GM10248 (cell line): Measurements from ENCODE around the gene CNEP1R1.
A peak's percentile ranks its signal among the peaks of the same experiment; 100 is the strongest.

Source experiments
- CTCF ChIA-PET: fragments of 300-600 bp; sonication (Branson Sonifier 250); formaldehyde crosslinking; extraction: SDS; loops from one replicate; lab custom pipeline; 2021; ENCODE audit warnings: antibody characterized with exemption; lab: Yijun Ruan, JAX
- POLR2A ChIA-PET: fragments of 350-650 bp; sonication (Branson Sonifier 250); formaldehyde crosslinking; extraction: SDS; loops from one replicate; lab custom pipeline; 2020; ENCODE audit warnings: antibody characterized with exemption; lab: Yijun Ruan, JAX
- DNase-seq: peaks from one replicate; pipeline ENCODE4 v3.0.0; 2012; ENCODE audit errors: extremely low spot score
- TF ChIP-seq, protein P1 (sequence below): IDR thresholded peaks from 2 replicates; pipeline ENCODE4 v1.5.1; 2012; ENCODE audit warnings: mild to moderate bottlenecking, low read depth; ENCODE audit errors: extremely low read depth, missing control alignments, control extremely low read depth

CNEP1R1 gene

DNA sequence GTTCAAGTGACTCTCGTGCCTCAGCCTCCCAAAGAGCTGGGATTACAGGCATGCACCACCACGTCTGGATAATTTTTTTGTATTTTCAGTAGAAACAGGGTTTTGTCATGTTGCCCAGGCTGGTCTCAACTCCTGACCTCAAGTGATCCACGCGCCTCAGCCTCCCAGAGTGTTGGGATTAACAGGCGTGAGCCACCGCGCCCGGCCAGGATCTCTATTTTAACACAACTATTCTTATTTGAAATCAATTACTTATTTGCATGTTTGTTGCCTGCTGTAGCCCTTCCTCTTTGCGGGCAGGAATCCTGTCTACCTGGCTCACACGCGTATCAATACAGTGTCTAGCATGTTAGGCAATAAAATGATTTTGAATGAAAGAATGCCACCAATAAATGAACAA is 818 bp upstream of the CNEP1R1 start:
- POLR2A ChIA-PET: no interaction called here
- DNase-seq: no peak
- CTCF ChIA-PET: interaction anchor here (0.8 to 7.6 kb wide), 47 partner anchors 8 to 788 kb away, joined by 3 to 177 read pairs (median 7); partner anchors contain the start of genes BRD7 and HEATR3
- TF ChIP-seq, protein P1, sequence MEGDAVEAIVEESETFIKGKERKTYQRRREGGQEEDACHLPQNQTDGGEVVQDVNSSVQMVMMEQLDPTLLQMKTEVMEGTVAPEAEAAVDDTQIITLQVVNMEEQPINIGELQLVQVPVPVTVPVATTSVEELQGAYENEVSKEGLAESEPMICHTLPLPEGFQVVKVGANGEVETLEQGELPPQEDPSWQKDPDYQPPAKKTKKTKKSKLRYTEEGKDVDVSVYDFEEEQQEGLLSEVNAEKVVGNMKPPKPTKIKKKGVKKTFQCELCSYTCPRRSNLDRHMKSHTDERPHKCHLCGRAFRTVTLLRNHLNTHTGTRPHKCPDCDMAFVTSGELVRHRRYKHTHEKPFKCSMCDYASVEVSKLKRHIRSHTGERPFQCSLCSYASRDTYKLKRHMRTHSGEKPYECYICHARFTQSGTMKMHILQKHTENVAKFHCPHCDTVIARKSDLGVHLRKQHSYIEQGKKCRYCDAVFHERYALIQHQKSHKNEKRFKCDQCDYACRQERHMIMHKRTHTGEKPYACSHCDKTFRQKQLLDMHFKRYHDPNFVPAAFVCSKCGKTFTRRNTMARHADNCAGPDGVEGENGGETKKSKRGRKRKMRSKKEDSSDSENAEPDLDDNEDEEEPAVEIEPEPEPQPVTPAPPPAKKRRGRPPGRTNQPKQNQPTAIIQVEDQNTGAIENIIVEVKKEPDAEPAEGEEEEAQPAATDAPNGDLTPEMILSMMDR: no peak

DNA sequence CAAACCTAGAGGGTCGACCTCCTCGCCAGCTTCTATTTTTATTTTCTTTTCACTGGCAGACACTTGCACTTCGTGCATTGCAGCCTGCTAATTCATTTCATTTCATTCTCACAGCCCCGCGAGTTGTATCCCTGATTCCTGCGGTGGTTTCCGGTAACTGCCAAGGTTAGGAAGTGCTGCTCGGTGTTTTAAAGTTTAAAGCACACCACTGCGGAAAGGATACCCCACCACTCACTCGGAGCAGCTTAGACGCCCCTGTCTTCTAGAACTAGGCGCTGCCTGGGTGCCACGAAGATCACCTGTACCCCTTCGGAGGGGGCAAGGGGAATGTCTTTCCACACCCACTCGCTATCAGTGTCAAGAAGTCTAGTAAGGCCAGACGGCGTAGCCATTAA is 509 bp downstream of the CNEP1R1 start:
- CTCF ChIA-PET: interaction anchor here (0.6 to 7.6 kb wide), 96 partner anchors 8 to 786 kb away, joined by 3 to 177 read pairs (median 5); partner anchors contain the start of genes BRD7 and HEATR3
- POLR2A ChIA-PET: interaction anchor here (1.2 kb wide), 1 partner anchor 185 kb away, joined by 4 read pairs; no protein-coding TSS in a partner anchor
- TF ChIP-seq, protein P1: no peak
- DNase-seq: peak; percentile 32

DNA sequence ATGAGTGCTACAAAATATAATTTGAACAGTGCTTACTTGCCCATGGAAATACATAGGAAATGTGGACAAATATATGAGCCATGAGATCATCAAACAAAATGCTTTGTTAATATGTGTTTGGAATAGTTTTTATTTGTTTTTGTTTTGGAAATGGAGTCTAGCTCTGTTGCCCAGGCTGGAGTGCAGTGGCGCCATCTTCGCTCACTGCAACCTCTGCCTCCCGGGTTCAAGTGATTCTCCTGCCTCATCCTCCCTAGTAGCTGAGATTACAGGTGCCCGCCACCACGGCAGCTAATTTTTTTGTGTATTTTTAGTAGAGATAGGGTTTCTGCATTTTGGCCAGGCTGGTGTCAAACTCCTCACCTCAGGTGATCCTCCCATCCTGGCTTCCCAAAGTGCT is 2.8 kb downstream of the CNEP1R1 start:
- CTCF ChIA-PET: interaction anchor here (0.7 to 1.8 kb wide), 3 partner anchors 9 to 243 kb away, joined by 3 to 6 read pairs (median 5); no protein-coding TSS in a partner anchor
- TF ChIP-seq, protein P1: no peak
- POLR2A ChIA-PET: no interaction called here
- DNase-seq: no peak

DNA sequence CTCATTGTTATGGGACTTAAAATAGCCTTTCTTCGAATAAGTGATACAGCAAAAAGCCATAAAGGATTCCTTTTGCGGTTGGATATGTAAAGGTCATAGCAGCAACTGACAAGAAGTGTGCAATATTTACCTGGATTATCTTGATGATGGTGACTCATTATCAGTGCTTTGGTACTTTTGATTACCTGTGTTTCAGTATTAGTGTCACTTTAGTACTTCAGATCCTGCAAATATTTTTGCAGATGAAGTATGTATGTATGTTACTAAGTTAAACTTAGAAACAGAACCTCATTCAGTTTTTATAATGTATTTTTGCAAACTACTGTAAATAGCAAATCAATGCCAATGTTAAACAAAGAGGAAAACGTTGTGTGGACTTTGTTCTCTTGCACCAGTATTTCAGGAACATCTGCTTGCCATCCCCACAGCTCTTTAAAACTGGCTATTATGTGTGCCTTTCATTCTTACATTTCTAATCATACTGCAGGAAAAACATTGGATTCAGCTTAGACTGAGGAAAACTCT is 10.5 kb downstream of the CNEP1R1 start:
- TF ChIP-seq, protein P1: no peak

DNA sequence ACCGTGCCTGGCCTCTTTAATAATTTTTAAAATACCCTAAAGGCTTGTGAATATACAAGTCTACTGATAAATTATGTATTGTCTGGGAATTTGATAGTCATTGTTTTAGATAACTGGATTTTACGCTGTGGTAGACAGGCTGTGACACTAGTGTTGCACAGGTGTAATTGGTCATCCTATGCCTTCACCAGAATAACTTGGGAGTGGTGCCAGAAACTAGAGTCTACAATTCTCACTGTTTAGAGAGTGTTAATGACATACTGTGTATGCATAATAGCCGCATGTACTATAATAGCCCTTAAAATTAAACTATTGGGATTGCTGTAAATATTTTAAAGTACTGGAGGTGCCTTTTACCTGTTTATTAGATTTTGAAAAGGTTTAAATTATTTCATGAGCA is 11.4 kb downstream of the CNEP1R1 start:
- TF ChIP-seq, protein P1: no peak
- ChIA-PET CTCF (interaction anchor here (1.0 to 6.6 kb wide), 5 partner anchors 8 to 20 kb away, joined by 3 to 53 read pairs (median 4); partner anchors contain the start of gene CNEP1R1), POLR2A (no interaction called here)
- DNase-seq: no peak

More for the DNA sequence above, 10.5 kb downstream of the CNEP1R1 start:
- CTCF ChIA-PET: interaction anchor here (1.2 to 6.4 kb wide), 4 partner anchors 8 to 176 kb away, joined by 3 to 37 read pairs (median 12); partner anchors contain the start of gene CNEP1R1
- POLR2A ChIA-PET: no interaction called here
- DNase-seq: no peak

DNA sequence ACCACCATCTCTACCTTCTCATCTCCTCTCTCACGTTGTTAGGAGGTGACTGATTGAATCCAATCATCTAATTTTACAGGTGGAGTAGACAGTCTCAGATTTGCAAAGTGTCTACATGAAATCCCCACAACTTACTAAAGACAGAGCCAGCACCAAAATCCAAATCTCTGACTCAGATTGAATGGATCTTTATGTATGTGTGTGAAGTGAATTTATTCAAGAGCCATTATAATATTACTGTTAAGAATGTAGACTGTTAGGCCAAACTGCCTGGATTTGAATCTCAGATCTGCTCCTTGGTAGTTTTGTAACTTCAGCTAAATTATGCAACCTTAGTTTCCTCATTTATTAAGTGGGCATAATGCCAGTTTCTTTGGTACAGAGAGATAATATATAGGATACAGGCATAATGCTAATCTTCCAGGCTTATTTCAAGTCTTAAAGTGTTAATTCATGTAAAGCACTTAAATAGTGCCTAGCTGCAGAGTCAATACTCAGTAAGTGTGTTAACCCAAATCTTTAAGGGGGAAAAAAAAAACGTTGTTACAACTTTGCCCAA is 12.7 kb downstream of the CNEP1R1 start:
- ChIA-PET POLR2A (no interaction called here), CTCF (interaction anchor here (1.0 to 6.6 kb wide), 6 partner anchors 10 to 769 kb away, joined by 3 to 53 read pairs (median 5); partner anchors contain the start of gene CNEP1R1)
- no peak for DNase-seq
- TF ChIP-seq, protein P1: no peak
